Measurements from ENCODE around the gene UBC. TPM values are rescaled to one million over a fixed set of nuclear protein-coding genes. Genes with fewer than 3 reads are reported as not detected.

UBC gene
- total and polyA plus RNA-seq, 9 of the 15 experiments (the other 6 are each of a cell fraction or from before 2014, with no cell fraction given): 533 to 1,153 (median 813) TPM

DNA sequence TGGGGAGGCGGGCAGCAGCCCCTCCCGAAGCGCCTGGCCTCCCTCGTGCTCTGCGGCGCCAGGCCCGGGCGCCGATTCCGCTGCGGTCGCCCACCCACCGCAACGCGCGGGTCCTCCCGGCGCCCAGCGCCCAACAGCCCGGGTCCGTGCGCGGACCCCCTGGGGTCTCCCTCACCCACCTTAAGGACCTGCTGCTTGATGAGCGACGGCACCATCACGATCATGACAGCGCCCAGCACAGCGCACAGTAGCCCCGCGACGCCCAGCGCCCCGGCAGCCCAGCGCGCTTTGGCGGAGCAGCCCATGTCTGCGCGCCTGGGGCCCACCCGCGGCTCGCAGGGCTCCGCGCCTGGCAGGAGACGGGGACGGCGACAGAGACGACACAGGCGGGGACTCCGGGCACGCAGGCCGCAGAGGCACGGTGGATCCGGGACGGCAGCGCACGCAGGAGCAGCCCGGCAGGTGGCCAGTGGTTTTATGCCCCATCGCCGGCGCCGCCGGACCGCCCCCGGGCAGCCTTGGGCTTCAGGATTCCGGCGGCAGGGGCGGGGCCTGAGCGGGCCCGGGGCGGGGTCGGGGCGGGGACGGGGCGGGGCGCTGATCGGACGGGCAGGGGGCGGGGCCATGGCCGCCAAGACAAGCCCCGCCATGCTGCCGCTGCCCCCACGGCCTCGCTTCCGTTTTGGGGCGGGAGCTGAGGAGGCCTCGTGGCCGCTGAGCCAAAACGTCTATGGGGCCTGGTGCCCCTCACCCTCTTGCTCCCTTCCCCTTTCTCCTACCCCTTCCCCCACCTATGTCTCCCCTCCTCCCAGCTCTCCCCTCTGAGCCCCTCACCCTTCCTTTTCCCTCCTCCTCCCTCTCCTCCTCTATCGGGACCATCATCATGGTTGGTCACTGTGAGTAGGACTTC lies 50.8 kb downstream of the UBC start, which contains the start of gene SCARB1 (continued):
- TF ChIP-seq, protein P1, sequence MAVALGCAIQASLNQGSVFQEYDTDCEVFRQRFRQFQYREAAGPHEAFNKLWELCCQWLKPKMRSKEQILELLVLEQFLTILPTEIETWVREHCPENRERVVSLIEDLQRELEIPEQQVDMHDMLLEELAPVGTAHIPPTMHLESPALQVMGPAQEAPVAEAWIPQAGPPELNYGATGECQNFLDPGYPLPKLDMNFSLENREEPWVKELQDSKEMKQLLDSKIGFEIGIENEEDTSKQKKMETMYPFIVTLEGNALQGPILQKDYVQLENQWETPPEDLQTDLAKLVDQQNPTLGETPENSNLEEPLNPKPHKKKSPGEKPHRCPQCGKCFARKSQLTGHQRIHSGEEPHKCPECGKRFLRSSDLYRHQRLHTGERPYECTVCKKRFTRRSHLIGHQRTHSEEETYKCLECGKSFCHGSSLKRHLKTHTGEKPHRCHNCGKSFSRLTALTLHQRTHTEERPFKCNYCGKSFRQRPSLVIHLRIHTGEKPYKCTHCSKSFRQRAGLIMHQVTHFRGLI (CRISPR knock-in tag; IDR thresholded peaks at IDR 0.05): no peak
- TF ChIP-seq NFYB (IDR thresholded peaks at IDR 0.05; ENCODE audit: extremely low read depth, insufficient read length): no peak
- TF ChIP-seq ZNF24 (IDR thresholded peaks at IDR 0.05): 0 out of 2 replicates have a peak, but pooled peaks have one; percentile 8
- no peak for TF ChIP-seq ZNF133 (CRISPR knock-in tag; IDR thresholded peaks at IDR 0.05)
- TF ChIP-seq, protein P2, sequence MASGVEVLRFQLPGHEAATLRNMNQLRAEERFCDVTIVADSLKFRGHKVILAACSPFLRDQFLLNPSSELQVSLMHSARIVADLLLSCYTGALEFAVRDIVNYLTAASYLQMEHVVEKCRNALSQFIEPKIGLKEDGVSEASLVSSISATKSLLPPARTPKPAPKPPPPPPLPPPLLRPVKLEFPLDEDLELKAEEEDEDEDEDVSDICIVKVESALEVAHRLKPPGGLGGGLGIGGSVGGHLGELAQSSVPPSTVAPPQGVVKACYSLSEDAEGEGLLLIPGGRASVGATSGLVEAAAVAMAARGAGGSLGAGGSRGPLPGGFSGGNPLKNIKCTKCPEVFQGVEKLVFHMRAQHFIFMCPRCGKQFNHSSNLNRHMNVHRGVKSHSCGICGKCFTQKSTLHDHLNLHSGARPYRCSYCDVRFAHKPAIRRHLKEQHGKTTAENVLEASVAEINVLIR (CRISPR knock-in tag; IDR thresholded peaks at IDR 0.05): no peak
- TF ChIP-seq HOXB6 (CRISPR knock-in tag; IDR thresholded peaks at IDR 0.05; ENCODE audit: borderline replicate concordance): no peak
- TF ChIP-seq, protein P3, sequence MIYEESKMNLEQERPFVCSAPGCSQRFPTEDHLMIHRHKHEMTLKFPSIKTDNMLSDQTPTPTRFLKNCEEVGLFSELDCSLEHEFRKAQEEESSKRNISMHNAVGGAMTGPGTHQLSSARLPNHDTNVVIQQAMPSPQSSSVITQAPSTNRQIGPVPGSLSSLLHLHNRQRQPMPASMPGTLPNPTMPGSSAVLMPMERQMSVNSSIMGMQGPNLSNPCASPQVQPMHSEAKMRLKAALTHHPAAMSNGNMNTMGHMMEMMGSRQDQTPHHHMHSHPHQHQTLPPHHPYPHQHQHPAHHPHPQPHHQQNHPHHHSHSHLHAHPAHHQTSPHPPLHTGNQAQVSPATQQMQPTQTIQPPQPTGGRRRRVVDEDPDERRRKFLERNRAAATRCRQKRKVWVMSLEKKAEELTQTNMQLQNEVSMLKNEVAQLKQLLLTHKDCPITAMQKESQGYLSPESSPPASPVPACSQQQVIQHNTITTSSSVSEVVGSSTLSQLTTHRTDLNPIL (CRISPR knock-in tag; IDR thresholded peaks at IDR 0.05): no peak
- no peak for TF ChIP-seq SAFB2 (IDR thresholded peaks at IDR 0.05; ENCODE audit: borderline replicate concordance, low read depth, low read length, severe bottlenecking)
- peak; percentile 85 for TF ChIP-seq HLTF (IDR thresholded peaks at IDR 0.05)
- peak; percentile 36; the same call in 1 of the 2 replicates for TF ChIP-seq CREB1 (IDR thresholded peaks at IDR 0.05)
- TF ChIP-seq CREB1 (CRISPR knock-in tag; IDR thresholded peaks at IDR 0.05): no peak
- TF ChIP-seq, protein P4, sequence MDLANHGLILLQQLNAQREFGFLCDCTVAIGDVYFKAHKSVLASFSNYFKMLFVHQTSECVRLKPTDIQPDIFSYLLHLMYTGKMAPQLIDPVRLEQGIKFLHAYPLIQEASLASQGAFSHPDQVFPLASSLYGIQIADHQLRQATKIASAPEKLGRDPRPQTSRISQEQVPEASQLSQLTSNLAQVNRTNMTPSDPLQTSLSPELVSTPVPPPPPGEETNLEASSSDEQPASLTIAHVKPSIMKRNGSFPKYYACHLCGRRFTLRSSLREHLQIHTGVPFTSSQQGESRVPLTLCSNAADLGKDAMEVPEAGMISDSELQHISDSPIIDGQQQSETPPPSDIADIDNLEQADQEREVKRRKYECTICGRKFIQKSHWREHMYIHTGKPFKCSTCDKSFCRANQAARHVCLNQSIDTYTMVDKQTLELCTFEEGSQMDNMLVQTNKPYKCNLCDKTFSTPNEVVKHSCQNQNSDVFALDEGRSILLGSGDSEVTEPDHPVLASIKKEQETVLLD (IDR thresholded peaks at IDR 0.05): 0 out of 2 replicates have a peak, but pooled peaks have one; percentile 26
- peak; percentile 66; the same call in 1 of the 2 replicates for TF ChIP-seq TGIF2 (CRISPR knock-in tag; IDR thresholded peaks at IDR 0.05)
- 0 out of 2 replicates have a peak, but pooled peaks have one; percentile 9 for TF ChIP-seq ZNF263 (CRISPR knock-in tag; IDR thresholded peaks at IDR 0.05; ENCODE audit: borderline replicate concordance)
- TF ChIP-seq TAF1 (IDR thresholded peaks at IDR 0.05; ENCODE audit: control insufficient read depth, extremely low read depth, insufficient read depth, low read length, severe bottlenecking): peak; percentile 75
- no peak for TF ChIP-seq RAD51 (IDR thresholded peaks at IDR 0.05; ENCODE audit: borderline replicate concordance, low read depth)
- no peak for TF ChIP-seq TARDBP (IDR thresholded peaks at IDR 0.05)
- TF ChIP-seq ELF2 (CRISPR knock-in tag; IDR thresholded peaks at IDR 0.05): no peak
- peak; percentile 66; the same call in 1 of the 2 replicates for TF ChIP-seq MTA3 (IDR thresholded peaks at IDR 0.05; ENCODE audit: borderline replicate concordance)
- TF ChIP-seq, protein P5, sequence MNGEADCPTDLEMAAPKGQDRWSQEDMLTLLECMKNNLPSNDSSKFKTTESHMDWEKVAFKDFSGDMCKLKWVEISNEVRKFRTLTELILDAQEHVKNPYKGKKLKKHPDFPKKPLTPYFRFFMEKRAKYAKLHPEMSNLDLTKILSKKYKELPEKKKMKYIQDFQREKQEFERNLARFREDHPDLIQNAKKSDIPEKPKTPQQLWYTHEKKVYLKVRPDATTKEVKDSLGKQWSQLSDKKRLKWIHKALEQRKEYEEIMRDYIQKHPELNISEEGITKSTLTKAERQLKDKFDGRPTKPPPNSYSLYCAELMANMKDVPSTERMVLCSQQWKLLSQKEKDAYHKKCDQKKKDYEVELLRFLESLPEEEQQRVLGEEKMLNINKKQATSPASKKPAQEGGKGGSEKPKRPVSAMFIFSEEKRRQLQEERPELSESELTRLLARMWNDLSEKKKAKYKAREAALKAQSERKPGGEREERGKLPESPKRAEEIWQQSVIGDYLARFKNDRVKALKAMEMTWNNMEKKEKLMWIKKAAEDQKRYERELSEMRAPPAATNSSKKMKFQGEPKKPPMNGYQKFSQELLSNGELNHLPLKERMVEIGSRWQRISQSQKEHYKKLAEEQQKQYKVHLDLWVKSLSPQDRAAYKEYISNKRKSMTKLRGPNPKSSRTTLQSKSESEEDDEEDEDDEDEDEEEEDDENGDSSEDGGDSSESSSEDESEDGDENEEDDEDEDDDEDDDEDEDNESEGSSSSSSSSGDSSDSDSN (IDR thresholded peaks at IDR 0.05; ENCODE audit: borderline replicate concordance in 1 of 2, low read depth in 2 of 2, low read length in 2 of 2): peak in 1 of 2 experiments; percentile 45; a peak in 1 of 4 replicates

Measured in K562 (cell line).